Measurements from ENCODE around the gene LDB2. TPM values are rescaled to one million over a fixed set of nuclear protein-coding genes. Genes with fewer than 3 reads are reported as not detected.
"Not testable (repeated sequence)": the region's sequence is repeated elsewhere in the genome, so short reads cannot be mapped to it uniquely, and the experiment has no call there.

Gene LDB2
- total RNA-seq, 1 donor = under 0.01 TPM

DNA sequence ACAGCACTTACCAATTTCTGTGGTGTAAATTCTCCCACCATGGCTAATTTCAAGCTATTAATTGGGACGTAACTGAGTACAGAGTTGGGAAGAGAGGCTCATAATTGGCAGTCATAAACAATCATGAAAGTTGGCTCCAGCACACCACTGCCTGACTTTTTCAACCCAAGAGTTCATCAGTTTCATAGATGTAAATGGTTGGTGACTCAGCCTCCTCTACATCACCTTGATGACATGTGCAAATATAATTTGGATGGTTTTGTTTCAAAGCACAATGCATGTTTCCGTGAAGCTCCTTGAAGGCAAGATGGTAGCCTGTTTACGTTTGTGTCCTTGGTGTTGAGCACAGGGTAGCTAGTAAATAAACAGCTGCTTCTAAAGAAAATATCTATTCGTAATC is 235.1 kb downstream of the LDB2 start:
- no peak for DNase-seq (ENCODE audit: low read depth in 2 of 3, low spot score in 2 of 3)

DNA sequence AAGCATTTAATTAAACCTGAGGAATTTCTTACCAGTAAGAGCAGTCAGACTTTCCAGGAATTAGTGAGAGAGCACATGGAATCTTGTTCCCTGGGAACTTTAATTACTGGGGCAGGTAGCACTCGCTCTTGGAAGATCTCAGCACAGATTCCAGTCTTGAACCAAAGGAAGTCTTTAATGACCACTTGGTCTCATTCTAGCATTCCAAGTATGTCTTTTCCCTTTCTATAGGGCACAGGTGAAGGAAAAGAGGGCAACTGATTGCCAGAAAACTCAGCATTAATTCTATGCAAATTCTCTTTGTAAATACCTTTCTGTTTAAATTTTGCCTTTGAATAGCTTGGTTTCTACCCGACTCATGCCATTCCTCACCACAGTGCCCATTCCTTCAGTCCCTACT is 236.6 kb downstream of the LDB2 start:
- DNase-seq (ENCODE audit: low read depth in 2 of 3, low spot score in 2 of 3) = no peak

DNA sequence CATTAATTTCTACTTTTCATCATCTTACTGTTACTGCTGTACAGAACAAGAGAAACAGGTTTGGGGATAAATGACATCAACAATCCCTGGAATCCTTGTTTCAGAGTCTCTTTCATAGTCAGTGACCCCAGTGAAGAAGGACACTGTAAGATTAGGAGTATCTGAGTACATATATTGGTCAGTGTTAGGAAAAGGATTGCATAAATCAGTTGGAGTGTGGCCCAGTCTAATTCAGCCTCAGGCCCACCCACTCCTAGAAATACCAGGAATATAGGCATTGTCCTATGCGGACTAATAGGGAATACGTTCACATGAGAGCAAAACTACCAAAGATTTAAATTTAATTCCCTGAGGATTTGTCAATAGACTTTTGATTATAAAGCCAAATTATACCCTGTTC is 237.8 kb downstream of the LDB2 start:
- DNase-seq (ENCODE audit: low read depth in 2 of 3, low spot score in 2 of 3) = no peak

DNA sequence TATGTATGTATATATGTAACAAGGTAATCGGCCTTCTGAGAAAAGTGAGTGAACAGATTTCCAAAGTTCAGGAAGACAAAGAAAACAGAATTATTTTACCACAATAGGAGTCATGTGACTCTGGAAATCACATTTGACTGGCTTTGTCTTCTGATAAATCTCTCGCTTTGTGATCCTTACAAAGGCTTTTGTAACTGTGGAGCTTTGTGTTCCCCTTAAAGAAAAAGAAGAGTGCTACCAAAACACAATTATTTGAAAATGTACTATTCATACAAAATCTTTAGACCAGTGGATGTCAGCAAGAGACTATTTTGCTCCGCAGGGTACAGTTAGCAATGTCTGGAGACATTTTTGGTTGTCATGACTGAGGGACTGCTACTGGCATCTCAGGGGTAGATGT is 238.8 kb downstream of the LDB2 start:
- no peak for DNase-seq (ENCODE audit: low read depth in 2 of 3, low spot score in 2 of 3)

DNA sequence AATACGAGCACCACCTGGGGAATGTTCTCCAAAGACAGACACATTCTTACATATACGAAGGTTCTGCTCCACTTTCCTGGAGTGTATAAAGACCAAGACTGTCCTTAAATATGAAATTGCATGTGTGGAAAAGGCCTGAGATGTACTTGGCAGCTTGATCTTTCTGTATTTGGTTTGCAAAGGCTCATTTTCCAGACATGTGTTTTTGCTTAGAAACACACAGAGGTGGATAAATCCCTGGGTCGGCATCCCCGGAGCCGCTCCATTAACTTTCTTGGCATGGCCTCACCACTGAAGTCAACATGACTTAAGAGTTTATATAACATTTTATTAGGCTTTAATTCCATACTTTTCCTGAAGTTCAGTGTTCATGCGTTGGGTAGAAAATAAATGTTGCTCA is 239.4 kb downstream of the LDB2 start:
- no peak for DNase-seq (ENCODE audit: low read depth in 2 of 3, low spot score in 2 of 3)

DNA sequence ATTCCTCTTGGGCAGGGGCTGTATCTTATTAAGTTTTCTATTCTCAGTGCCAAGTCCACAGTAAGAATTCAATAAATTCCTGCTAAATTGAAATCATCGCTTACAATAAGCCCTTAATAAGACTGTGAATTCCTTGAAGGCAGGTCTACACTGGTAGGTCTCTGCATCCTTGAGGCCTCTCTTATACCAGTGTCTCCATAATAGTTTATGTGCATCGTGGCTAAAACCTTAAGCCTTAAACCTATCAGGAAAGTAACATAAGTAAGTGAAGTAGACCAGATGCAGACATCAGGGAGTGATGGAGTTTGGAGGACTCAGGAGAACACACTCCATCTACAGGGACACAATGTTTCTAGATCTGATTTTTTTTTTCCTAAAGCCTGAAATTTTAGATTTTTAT is 240.3 kb downstream of the LDB2 start:
- no peak for DNase-seq (ENCODE audit: low read depth in 2 of 3, low spot score in 2 of 3)

DNA sequence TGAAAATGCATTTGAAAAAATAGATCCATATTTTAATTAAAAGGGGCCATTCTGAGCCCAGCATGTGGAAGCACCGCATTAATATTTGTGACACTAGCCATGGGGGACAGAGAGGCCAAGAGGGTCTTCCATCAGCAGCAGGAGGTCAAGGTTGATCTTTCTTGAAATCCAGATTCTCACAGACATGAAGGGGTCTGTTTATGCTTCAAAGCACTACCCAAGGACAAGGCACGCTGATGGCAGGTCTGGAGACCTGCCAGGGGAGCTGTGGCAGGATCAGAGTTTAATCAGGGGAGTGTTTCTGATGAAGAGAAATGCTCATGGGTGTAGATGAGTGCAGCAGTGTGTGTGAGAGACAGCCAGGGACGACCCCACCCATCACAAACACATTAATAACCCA is 243.3 kb downstream of the LDB2 start:
- DNase-seq (ENCODE audit: low read depth in 2 of 3, low spot score in 2 of 3) = no peak

DNA sequence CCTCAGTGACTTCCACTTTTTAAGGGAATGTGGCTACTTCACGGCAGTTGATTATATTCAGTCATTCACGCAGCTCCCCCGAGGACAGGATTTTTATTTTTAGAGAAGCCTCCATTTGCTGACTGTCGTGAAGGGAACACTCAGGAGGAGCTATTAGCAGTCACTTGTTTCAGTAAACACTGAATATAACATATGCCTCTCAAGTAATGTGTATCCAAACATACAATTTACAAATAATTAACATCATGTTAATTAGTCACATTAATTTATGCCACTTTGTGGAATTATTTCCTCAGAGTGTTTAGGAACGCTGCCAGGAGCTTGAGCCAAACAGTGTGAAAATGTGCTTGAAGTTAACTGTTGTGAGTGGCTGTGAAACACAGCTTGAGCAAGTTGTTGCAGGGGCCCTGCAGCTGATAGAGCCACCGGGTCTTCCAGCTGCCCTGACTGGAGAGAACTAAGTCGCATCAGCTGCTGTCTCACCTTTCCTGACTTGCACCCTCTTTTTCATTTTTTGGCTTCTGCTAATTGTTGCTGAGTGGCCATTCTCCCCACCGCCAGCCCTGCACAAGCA is 245.6 kb downstream of the LDB2 start:
- no peak for DNase-seq (ENCODE audit: low read depth in 2 of 3, low spot score in 2 of 3)

DNA sequence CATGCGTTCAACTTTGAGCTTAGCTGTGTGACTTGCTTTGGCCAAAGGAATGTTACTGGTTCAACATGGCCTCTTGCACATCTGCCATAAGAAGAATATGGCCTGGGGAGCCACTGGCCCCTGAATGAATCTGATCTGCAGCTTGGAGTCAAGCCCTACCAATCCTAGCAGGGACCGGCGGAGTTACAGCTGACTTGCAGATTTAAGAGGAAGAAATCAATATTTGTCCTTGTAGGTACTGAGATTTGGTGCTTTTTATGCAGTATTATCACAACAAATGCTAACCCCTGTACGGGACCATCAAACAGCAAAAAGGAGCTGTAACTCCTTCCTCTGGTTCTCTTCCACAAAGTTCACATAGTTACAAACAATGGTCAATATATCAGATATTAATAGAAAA is 252.0 kb downstream of the LDB2 start:
- DNase-seq (ENCODE audit: low read depth in 2 of 3, low spot score in 2 of 3) = no peak

DNA sequence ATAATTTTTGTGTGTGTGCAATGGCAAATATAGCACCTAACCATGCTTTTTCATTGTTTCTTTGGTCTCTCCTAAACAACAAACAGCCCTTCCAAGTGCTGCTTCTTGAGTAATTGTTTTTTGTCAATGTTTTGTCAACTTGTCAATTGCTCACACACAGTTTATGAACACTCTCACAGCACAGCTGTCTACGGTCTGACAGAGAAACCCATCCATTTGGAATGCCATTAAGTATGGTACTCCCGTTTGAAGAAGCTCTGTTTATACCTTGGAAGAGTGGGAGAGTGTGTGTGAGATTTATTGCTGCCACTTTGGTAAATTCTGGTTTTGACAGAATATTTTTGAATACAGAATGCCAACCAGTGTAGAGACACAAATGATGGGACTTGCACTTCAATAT is 254.6 kb downstream of the LDB2 start:
- DNase-seq (ENCODE audit: low read depth in 2 of 3, low spot score in 2 of 3) = no peak

DNA sequence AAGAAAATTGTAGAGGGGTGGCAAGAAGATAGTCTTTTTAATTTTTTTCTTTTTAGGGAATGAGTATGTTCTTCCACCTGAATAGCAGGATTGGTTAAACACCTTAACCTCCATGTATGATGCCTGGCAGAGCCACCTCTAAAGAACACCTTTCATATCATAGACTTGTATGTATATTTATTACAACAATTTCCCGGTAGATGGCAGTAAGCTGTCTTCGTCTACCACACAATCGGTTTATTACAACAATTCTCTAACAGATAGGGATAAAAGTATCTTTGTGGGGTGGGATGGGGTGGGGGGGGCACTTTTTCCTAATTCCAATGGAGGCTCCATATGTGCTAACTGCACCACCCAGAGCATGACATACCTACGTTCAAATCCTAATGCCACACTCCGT is 255.5 kb downstream of the LDB2 start:
- DNase-seq (ENCODE audit: low read depth in 2 of 3, low spot score in 2 of 3) = no peak

DNA sequence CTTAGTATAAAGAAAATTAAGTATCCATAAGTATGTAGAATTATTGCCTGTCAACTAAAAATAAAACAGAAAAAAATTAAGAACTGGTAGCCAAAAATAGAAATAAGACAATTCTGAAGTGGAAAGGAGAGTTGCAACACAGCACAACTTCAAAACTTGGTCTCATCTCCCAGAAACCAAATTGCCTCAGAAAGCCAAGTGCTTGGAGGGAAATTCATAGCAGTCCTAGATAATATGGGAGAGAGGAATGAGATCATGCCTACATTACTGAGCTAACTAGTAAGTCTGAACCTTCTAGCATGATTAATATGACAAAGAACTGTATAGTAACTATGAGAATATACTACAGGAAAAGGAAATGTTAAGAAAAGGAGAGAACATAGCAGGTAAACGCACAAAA is 256.5 kb downstream of the LDB2 start:
- DNase-seq (ENCODE audit: low read depth in 2 of 3, low spot score in 2 of 3) = no peak

DNA sequence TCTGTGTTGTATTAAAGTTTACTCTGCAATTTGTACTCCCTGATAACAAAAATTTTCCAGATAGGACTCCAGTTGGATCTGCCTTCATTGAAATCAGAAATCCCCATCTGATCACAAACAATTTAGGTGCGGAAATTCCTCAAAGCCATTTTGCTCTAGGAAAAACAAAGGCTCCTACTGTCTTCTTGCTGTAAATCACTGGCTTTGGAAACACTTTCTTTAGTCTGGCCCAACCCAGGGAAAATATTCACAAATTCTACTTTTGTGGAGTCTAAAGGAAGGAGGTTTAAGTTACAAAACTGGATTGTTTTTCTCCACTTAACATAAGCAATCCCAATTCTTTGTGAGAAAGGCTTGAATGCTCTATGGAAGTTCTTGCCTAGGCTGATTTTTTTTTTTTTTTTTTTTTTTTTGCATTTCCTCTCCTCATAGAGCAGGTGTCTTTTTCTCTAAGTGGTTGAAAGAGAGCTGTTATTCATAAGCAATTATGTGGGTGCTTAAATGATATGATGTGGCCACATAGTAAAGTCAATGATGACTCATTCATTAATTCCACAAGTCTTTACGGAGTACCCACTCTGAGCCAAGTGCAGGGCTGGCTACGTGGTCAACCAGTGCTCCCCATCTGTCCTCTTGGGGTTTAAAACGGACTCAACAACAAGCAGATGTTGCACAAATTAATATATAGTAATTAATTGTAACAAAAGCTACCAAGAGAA is 261.4 kb downstream of the LDB2 start:
- no peak for DNase-seq (ENCODE audit: low read depth in 2 of 3, low spot score in 2 of 3)

DNA sequence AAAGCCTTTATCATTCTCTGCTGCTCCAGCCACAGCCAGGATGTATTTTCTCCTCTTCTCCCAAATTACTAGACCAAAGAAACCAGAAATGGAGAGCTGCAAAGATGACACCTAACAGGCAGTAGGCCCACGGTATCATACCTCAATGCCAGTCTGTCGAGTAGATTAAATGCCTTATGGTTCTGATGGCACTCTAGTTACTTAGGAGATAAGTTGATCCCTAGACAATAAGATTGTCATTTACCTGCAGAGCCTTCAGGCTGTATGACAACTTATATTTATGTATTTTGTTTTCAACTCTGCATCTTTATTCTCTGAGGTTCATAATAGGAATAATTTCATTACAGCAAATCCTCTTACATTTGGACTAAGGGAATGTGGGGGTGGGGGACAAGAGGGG is 262.1 kb downstream of the LDB2 start:
- DNase-seq (ENCODE audit: low read depth in 2 of 3, low spot score in 2 of 3) = no peak

DNA sequence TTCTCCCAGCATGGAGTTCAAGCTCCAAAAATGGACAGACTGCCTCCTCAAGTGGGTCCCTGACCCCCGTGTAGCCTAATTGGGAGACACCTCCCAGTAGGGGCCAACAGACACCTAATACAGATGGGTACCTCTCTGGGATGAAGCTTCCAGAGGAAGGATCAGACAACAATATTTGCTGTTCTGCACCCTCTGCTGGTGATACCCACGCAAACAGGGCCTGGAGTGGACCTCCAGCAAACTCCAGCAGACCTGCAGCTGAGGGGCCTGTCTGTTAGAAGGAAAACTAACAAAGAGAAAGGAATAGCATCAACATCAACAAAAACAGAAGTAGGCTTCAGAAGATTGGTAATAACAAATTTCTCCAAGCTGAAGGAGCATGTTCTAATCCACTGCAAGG is 269.2 kb downstream of the LDB2 start:
- DNase-seq (ENCODE audit: low read depth in 2 of 3, low spot score in 2 of 3) = not testable (repeated sequence)

DNA sequence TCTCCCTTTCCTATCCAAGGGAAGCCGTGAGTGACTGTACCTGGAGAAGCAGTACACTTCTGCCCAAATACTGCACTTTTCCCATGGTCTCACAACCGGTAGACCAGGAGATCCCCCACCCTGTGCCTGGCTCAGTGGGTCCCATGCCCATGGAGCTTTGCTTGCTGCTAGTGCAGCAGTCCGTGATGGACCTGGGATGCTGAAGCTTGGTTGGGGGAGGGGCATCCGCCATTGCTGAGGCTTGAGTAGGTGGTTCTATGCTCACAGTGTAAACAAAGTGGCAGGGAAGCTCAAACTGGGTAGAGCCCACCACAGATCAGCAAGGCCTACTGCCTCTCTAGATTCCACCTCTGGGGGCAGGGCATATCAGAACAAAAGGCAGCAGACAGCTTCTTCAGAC is 269.6 kb downstream of the LDB2 start:
- DNase-seq (ENCODE audit: low read depth in 2 of 3, low spot score in 2 of 3) = not testable (repeated sequence)

DNA sequence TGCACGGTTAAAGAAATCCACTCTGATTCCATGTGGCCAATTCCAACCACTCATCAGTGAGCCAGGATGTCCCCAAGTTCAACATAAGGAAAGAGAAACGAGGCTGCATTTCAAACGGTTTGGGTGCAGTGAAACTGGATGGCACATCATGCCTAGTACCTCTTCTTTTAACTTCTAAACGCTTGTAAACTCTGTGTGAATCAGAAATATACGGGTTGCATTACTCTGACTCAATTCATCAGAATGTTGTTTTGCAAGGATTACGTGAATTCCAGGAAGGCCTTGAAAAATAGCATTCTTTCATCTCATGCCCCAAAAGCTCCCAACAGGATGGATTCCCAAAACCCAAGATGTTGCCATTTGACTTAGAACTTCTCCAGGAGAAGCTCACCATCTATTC is 270.4 kb downstream of the LDB2 start:
- no peak for DNase-seq (ENCODE audit: low read depth in 2 of 3, low spot score in 2 of 3)

DNA sequence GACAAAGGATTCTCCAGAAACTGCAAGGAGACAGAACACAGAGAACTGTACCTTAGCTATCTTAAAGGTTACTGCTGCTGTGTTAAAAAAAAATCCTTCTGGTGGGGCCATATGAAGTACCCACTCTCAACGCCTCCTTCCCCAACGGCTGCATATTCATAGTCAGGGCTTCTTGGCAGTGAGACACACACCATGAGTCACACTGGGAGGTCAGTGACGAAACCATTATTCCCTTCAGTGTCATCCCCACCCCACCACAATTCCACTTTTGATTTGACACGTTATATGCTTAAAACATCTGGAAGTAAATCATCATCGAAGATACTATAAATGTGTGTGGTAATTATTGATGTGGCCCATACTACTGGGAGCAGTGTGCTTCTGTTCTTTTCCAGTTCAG is 271.5 kb downstream of the LDB2 start:
- no peak for DNase-seq (ENCODE audit: low read depth in 2 of 3, low spot score in 2 of 3)

DNA sequence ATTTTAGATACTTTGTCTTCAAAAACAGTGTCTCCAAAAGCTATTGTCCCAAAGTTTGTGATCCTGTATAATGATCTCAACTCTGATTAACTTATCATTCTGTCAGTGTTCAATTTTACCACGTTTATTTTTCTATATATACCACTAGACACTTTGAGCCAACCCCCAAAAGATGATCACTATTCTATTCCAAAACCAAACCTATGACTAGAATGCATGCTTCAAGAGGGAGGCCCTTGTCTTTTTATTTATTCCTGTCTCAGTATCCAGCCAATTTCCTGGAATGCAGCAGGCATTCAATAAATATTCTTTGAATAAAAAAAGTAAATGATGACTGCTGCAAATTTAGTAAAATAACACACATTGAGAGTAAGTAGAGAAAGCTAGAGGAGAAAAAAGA is 275.6 kb downstream of the LDB2 start:
- DNase-seq (ENCODE audit: low read depth in 2 of 3, low spot score in 2 of 3) = no peak

DNA sequence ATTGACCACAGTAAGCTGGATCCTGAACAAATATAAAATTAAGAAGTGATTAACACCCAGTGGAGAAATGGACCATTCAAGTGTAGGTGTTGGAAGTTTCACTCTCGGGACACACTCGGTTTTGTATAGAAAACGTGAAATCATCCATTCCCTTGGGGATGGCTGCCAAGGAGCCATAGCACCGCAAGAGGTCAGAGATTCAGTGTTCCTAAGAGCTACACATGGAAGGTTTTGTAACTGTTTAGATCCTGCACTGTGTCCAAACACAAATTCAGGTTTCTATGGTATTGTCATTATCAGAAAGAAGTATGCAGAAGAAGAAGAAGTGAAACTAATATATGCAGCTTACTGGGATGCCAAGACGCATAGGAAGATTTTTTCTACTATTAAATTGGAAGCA is 281.0 kb downstream of the LDB2 start:
- no peak for DNase-seq (ENCODE audit: low read depth in 2 of 3, low spot score in 2 of 3)

DNA sequence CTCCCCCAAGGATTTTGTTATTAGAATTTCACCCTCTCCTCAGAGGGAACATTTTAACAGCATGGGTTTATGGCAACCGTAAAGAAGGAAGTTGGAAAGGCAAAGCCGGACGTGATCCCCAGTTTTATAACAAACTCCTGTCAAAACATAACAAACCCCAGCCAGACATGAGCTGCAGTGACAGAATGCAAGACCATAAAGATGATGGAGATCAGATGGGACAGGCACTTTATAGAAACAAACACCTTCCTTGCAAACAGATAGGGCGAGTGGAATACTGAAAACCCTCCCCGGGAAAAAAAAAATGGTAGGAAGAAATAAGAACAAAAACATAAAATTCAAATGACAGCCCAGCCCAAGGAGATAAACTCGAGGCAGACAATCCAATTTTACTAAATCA is 281.4 kb downstream of the LDB2 start:
- no peak for DNase-seq (ENCODE audit: low read depth in 2 of 3, low spot score in 2 of 3)

DNA sequence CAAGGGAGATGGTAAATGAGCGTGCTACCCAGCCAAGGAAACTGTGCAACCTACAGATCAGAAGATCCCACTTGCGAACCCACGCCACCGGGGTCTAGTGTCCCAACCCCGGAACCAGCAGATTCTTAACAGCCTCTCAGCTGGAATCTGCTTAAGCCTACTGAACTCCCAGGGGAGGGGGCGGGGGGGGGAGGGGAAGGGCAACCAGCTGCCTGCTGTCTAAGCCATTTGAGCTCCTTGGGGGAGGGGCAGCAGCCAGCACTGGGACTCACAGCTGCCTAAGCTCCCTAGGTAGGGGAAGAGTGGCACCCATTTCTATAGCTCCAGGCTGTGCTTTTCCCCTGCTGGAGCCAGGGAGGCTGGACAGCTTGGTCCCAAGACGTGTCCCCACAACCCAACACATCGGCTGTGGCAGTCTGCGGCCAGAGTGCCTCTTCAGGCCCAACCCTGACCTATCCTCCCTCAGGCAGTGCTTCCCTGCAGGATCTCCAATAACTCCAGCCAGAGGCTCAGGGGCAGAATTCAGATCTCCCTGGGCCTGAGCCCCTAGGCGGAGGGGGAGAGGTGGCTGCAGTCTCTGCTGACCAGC is 289.2 kb downstream of the LDB2 start:
- no peak for DNase-seq (ENCODE audit: low read depth in 2 of 3, low spot score in 2 of 3)
